ENCODE data around the gene TTC24. TPM values are rescaled to one million over a fixed set of nuclear protein-coding genes. Genes with fewer than 3 reads are reported as not detected.

The TTC24 gene
- polyA plus RNA-seq, 1 experiment: not detected

GRCh38 chr1:156537027-156537426 is 42.5 kb upstream of the TTC24 start:
- CTCF ChIA-PET: no interaction called here
- Histone ChIP-seq H3K27me3 (ENCODE audit: control insufficient read depth, insufficient read depth, low read length) (no peaks in the 10 kb centered on the region), H3K4me3 (ENCODE audit: low read depth, low read length) (no peak overlapping the region), H3K27ac (ENCODE audit: low read depth, low read length) (no peak overlapping the region), H3K9me3 (ENCODE audit: control insufficient read depth, insufficient read depth, low read length) (no peaks in the 10 kb centered on the region; the same call in 1 of the 2 replicates)
- TF ChIP-seq, protein P1, sequence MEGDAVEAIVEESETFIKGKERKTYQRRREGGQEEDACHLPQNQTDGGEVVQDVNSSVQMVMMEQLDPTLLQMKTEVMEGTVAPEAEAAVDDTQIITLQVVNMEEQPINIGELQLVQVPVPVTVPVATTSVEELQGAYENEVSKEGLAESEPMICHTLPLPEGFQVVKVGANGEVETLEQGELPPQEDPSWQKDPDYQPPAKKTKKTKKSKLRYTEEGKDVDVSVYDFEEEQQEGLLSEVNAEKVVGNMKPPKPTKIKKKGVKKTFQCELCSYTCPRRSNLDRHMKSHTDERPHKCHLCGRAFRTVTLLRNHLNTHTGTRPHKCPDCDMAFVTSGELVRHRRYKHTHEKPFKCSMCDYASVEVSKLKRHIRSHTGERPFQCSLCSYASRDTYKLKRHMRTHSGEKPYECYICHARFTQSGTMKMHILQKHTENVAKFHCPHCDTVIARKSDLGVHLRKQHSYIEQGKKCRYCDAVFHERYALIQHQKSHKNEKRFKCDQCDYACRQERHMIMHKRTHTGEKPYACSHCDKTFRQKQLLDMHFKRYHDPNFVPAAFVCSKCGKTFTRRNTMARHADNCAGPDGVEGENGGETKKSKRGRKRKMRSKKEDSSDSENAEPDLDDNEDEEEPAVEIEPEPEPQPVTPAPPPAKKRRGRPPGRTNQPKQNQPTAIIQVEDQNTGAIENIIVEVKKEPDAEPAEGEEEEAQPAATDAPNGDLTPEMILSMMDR (IDR thresholded peaks at IDR 0.05; ENCODE audit: low read depth, low read length): no peak
- POLR2A ChIA-PET: no interaction called here
- no peak for DNase-seq (ENCODE audit: low read depth, low spot score)

- CTCF ChIA-PET: no interaction called here
- Histone ChIP-seq H3K9me3 (ENCODE audit: control insufficient read depth, insufficient read depth, low read length) (no peaks in the 10 kb centered on the region; the same call in 1 of the 2 replicates), H3K27ac (ENCODE audit: low read depth, low read length) (no peak overlapping the region), H3K4me3 (ENCODE audit: low read depth, low read length) (no peak overlapping the region), H3K27me3 (ENCODE audit: control insufficient read depth, insufficient read depth, low read length) (no peaks in the 10 kb centered on the region)
- POLR2A ChIA-PET: no interaction called here
- TF ChIP-seq, protein P1 (IDR thresholded peaks at IDR 0.05; ENCODE audit: low read depth, low read length): no peak
- DNase-seq (ENCODE audit: low read depth, low spot score): no peak
Measured at GRCh38 chr1:156538711-156539440, 40.6 kb upstream of the TTC24 start.

GRCh38 chr1:156539818-156540355 is 39.6 kb upstream of the TTC24 start:
- POLR2A ChIA-PET: interaction anchor here (0.6 kb wide), 1 partner anchor 13 kb away, joined by 3 read pairs; no protein-coding TSS in a partner anchor
- H3K4me3 ChIP-seq (ENCODE audit: low read depth, low read length): no peak overlapping the region
- CTCF ChIA-PET: interaction anchor here (0.8 to 1.4 kb wide), 2 partner anchors 82 to 154 kb away, joined by 3 to 4 read pairs; no protein-coding TSS in a partner anchor

GRCh38 chr1:156540955-156541354 is 38.6 kb upstream of the TTC24 start:
- ChIA-PET POLR2A (no interaction called here), CTCF (interaction anchor here (1.4 kb wide), 1 partner anchor 155 kb away, joined by 3 read pairs; no protein-coding TSS in a partner anchor)
- no peak overlapping the region for H3K4me3 ChIP-seq (ENCODE audit: low read depth, low read length)
- TF ChIP-seq, protein P1 (IDR thresholded peaks at IDR 0.05; ENCODE audit: low read depth, low read length): no peak
- no peak for DNase-seq (ENCODE audit: low read depth, low spot score)
- H3K27me3 ChIP-seq (ENCODE audit: control insufficient read depth, insufficient read depth, low read length): no peaks in the 10 kb centered on the region
- H3K27ac ChIP-seq (ENCODE audit: low read depth, low read length): no peak overlapping the region
- H3K9me3 ChIP-seq (ENCODE audit: control insufficient read depth, insufficient read depth, low read length): no peaks in the 10 kb centered on the region

More at GRCh38 chr1:156539818-156540355, 39.6 kb upstream of the TTC24 start:
- TF ChIP-seq, protein P1 (IDR thresholded peaks at IDR 0.05; ENCODE audit: low read depth, low read length): no peak
- no peak overlapping the region for H3K27ac ChIP-seq (ENCODE audit: low read depth, low read length)
- DNase-seq (ENCODE audit: low read depth, low spot score): no peak
- H3K27me3 ChIP-seq (ENCODE audit: control insufficient read depth, insufficient read depth, low read length): no peaks in the 10 kb centered on the region
- H3K9me3 ChIP-seq (ENCODE audit: control insufficient read depth, insufficient read depth, low read length): no peaks in the 10 kb centered on the region

DNA sequence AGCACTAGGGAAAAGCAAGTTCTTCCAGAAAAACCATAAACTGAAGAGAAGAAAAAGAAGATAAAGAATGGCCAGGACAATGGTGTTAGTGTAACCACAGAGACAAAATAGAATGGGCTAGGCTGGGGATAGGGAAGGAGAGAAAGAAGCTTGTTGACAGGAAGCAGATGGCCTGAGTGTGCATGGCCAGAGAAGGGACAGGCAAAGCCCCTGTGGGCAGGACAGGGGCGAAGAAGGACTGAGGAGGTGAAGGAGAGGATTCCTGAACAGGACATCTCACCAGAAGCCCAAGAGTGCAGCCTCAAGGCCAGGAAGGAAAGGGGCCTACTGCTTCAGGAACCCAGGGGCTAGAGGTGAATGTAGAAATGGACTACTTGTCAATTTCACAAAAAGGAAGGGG is 36.5 kb upstream of the TTC24 start:
- Histone ChIP-seq H3K9me3 (ENCODE audit: control insufficient read depth, insufficient read depth, low read length) (no peaks in the 10 kb centered on the region), H3K27ac (ENCODE audit: low read depth, low read length) (no peak overlapping the region), H3K27me3 (ENCODE audit: control insufficient read depth, insufficient read depth, low read length) (no peaks in the 10 kb centered on the region), H3K4me3 (ENCODE audit: low read depth, low read length) (no peak overlapping the region)
- POLR2A ChIA-PET: no interaction called here
- no peak for DNase-seq (ENCODE audit: low read depth, low spot score)
- CTCF ChIA-PET: interaction anchor here (1.5 kb wide), 1 partner anchor 157 kb away, joined by 9 read pairs; no protein-coding TSS in a partner anchor
- TF ChIP-seq, protein P1 (IDR thresholded peaks at IDR 0.05; ENCODE audit: low read depth, low read length): no peak

Data from AG04450 (cell line).